Kidney (tissue), 14 donors: ENCODE measurements around the gene LUZP2. TPM values are rescaled to one million over a fixed set of nuclear protein-coding genes. Genes with fewer than 3 reads are reported as not detected.

Experiments used
- DNase-seq, 5 donors: peaks; one replicate each; pipeline ENCODE4 v3.0.0-alpha.2; 2013 to 2020
- FAIRE-seq: peaks from 2 replicates; lab custom pipeline; 2012; peaks lifted over from hg19 to GRCh38; lab: Jason Lieb, UNC
- H3K27ac ChIP-seq, 2 donors: one replicate each; pipeline ENCODE4 v1.7.0; 2013; ENCODE audit warnings: low read depth in 2 of 2, low read length in 2 of 2, inconsistent platforms in 1 of 2
- H3K27me3 ChIP-seq: one replicate; pipeline ENCODE4 v1.7.1; 2013; ENCODE audit warnings: low read length, inconsistent platforms; ENCODE audit not compliant: control insufficient read depth, insufficient read depth
- H3K36me3 ChIP-seq, 3 donors: one replicate each; pipeline versions ENCODE4 v1.7.0 to v1.7.1; 2013; ENCODE audit warnings: low read length in 3 of 3, control low read depth in 1 of 3, inconsistent platforms in 1 of 3; ENCODE audit not compliant: insufficient read depth in 3 of 3, control insufficient read depth in 2 of 3
- H3K4me1 ChIP-seq, 3 donors: one replicate each; pipeline versions ENCODE4 v1.7.0 to v1.7.1; 2013; ENCODE audit warnings: low read length in 3 of 3, inconsistent platforms in 1 of 3, low read depth in 1 of 3; ENCODE audit not compliant: control insufficient read depth in 2 of 3, insufficient read depth in 2 of 3
- H3K4me3 ChIP-seq, 3 donors: one replicate each; pipeline versions ENCODE4 v1.7.0 to v1.8.1; 2013; ENCODE audit warnings: low read length in 3 of 3, control low read depth in 1 of 3, inconsistent platforms in 1 of 3
- H3K9ac ChIP-seq, 3 donors: one replicate each; pipeline versions ENCODE4 v1.7.0 to v1.7.1; 2013; ENCODE audit warnings: low read length in 3 of 3, control low read depth in 1 of 3, inconsistent platforms in 1 of 3
- H3K9me3 ChIP-seq, 3 donors: one replicate each; pipeline versions ENCODE4 v1.7.0 to v1.7.1; 2013; ENCODE audit warnings: low read length in 3 of 3, control low read depth in 1 of 3, inconsistent platforms in 1 of 3; ENCODE audit not compliant: control insufficient read depth in 2 of 3, insufficient read depth in 1 of 3
- intact Hi-C: fragments of 100-400 bp; cut with DNase I; formaldehyde crosslinking; loops from one replicate; pipeline ENCODE4 v1.11.1; 2022
- polyA plus RNA-seq: library from polyadenylated mRNA; stranded (reverse); fragments of 350-450 nt; fragmentation: Illumina TruSeq; extraction: RNeasy Lipid Tissue Mini Kit (QIAGEN cat#74804); gene quantifications from one replicate; pipeline ENCODE4 v1.2.3, GENCODE V29; 2014; ENCODE audit warnings: low read depth, low replicate concordance; ENCODE audit not compliant: insufficient read depth
- total RNA-seq: library from RNA; stranded (reverse); fragmentation: NEBNext Ultra II Directional; extraction: Animal tissue kit (Norgen Biotek cat#: 25700); gene quantifications from one replicate; pipeline ENCODE4 v1.2.1, GENCODE V29; 2021
- TF ChIP-seq, protein P1 (sequence below): IDR thresholded peaks from 3 replicates; pipeline ENCODE4 v1.5.1; 2012; ENCODE audit warnings: mild to moderate bottlenecking, moderate library complexity, borderline replicate concordance; ENCODE audit not compliant: insufficient read depth; ENCODE audit errors: extremely low read depth
- donor health status: control.
- donor health status: control.
- donor health status: control.
- donor health status: control.
- donor health status: control.
- donor health status: DM: yes; HTN: yes; CAD: no.
- donor health status: Normal renal cell carcinoma (clear cell type).

Gene LUZP2
- total and polyA plus RNA-seq, 2 donors from 2014 or later = 0.19 TPM; not detected in 1

DNA sequence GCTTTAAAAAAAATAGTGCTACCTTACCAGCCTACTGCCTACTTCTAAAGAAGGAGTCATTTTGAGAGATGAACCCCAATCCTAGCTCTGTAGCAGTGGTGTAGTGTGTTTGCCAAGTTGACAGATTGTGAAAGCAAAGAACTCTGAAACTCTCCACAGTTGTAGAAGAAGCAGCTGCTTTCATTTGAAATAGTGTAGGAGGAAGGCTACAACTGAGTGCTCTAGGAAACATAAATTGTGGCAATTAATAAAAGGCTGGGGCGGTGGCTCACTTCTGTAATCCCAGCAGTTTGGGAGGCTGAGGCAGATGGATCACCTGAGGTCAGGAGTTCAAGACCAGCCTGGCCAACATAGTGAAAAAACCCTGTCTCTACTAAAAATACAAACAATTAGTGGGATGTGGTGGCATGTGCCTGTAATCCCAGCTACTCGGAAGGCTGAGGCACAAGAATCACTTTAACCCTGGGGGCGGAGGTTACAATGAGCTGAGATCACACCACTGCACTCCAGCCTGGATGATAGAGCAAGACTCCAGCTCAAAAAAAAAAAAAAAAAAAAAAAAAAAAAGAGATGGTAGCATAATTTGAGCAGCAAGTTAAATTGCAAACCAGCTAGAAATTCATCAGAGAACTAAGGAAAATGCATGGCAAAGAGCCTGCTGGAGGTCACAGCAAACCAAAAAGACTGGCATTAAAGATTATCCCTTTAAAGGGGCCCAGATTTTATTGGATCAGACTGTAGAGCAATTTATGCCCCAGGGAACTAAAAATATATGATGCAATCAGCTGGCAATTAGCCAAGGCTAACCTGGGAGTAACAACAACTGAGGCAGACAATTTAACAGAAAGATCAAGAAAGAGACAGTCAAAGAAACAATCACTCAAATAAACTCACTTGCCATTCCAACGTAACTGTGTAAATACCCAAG, 112.6 kb downstream of the LUZP2 start:
- DNase-seq = peak in 4 of 5 donors; percentile 17 to 62 (median 42)
- intact Hi-C loops = no loop called here
- TF ChIP-seq, protein P1, sequence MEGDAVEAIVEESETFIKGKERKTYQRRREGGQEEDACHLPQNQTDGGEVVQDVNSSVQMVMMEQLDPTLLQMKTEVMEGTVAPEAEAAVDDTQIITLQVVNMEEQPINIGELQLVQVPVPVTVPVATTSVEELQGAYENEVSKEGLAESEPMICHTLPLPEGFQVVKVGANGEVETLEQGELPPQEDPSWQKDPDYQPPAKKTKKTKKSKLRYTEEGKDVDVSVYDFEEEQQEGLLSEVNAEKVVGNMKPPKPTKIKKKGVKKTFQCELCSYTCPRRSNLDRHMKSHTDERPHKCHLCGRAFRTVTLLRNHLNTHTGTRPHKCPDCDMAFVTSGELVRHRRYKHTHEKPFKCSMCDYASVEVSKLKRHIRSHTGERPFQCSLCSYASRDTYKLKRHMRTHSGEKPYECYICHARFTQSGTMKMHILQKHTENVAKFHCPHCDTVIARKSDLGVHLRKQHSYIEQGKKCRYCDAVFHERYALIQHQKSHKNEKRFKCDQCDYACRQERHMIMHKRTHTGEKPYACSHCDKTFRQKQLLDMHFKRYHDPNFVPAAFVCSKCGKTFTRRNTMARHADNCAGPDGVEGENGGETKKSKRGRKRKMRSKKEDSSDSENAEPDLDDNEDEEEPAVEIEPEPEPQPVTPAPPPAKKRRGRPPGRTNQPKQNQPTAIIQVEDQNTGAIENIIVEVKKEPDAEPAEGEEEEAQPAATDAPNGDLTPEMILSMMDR = no peak
- Histone ChIP-seq H3K36me3 (no peaks in the 10 kb centered on the region), H3K4me1 (no peaks in the 10 kb centered on the region), H3K27me3 (no peaks in the 10 kb centered on the region), H3K9ac (no peak overlapping the region), H3K27ac (no peak overlapping the region), H3K4me3 (no peak overlapping the region), H3K9me3 (no peaks in the 10 kb centered on the region)
- FAIRE-seq = no peak

DNA sequence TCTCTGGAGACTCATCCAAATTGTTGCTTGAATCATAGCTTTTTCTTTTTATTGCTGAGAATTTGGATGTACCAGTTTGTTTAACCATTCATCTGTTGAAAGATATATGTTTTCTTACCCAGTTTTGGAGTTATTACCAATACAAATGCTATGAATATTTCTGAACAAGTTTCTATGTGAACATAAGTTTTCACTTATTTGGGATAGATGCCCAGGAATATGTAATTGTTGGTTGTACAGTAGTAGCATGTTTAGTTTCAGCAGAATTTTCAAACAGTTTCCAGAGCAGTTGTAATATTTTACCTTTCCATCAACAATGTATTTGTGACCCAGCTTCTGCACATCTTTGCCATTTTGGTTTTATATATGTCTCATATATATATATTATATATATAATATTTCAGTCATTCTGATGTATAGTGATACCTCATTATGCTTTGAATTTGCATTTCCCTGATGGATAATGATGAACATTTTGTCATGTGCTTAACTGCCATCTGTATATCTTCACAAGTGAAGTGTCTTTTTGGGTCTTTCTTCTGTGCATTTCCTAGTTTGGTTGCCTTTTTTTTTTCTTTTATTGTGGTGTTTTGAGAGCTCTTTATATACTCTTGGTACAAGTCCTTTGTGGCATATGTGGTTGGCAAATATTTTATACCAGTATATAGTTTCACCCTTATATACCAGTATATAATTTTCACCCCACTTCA, 118.8 kb downstream of the LUZP2 start:
- DNase-seq = no peak
- Histone ChIP-seq H3K27ac (no peak overlapping the region), H3K4me1 (no peaks in the 10 kb centered on the region), H3K9me3 (no peaks in the 10 kb centered on the region), H3K9ac (no peak overlapping the region), H3K27me3 (no peaks in the 10 kb centered on the region), H3K36me3 (no peaks in the 10 kb centered on the region), H3K4me3 (no peak overlapping the region)
- TF ChIP-seq, protein P1 = no peak
- FAIRE-seq = no peak
- intact Hi-C loops = no loop called here

DNA sequence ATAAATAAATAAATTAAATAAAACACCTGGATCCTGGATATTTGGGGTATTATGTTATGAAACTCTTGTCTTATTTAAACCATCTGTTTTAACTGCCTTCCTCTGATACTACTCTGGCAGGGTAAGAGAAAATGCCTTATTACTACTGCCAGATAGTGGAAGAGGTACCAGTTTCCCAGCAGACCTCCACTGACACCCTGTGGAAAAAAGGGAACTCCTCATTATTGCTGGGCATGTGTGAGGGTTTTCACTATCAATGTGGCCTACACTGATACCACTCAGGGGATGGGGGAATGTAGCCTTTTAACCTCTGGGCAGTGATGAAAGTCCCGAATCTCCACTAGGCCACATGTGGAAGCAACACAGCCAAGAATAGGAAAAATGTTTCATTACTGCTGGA, 121.0 kb downstream of the LUZP2 start:
- no peaks in the 10 kb centered on the region for H3K4me1 ChIP-seq
- no peak overlapping the region for H3K9ac ChIP-seq
- H3K27ac ChIP-seq = no peak overlapping the region
- intact Hi-C loops = no loop called here
- H3K9me3 ChIP-seq = no peaks in the 10 kb centered on the region
- no peak for FAIRE-seq
- TF ChIP-seq, protein P1 = peak; percentile 1
- H3K36me3 ChIP-seq = no peaks in the 10 kb centered on the region
- H3K27me3 ChIP-seq = no peaks in the 10 kb centered on the region
- no peak for DNase-seq
- no peak overlapping the region for H3K4me3 ChIP-seq
